ENCODE results near the gene TRIL.

Gene TRIL

GRCh38 chr7:28958235-28958979 lies at the start of gene TRIL:
Gene TRIL (minus strand): TSS chr7:28958330. CDS start chr7:28958046, 284 bp downstream.
- DNase-seq: no peak

- no peak for DNase-seq
Measured at GRCh38 chr7:29007127-29007526, 49.0 kb upstream of the TRIL start.

GRCh38 chr7:29005829-29006228 lies 47.7 kb upstream of the TRIL start:
- DNase-seq: no peak

GRCh38 chr7:29005406-29005805 lies 47.3 kb upstream of the TRIL start:
- no peak for DNase-seq

- DNase-seq: no peak
Measured at GRCh38 chr7:29003703-29004102, 45.6 kb upstream of the TRIL start.

GRCh38 chr7:29000717-29001076 lies 42.6 kb upstream of the TRIL start:
- DNase-seq: no peak

- no peak for DNase-seq
Measured at GRCh38 chr7:28999895-29000716, 42.0 kb upstream of the TRIL start.

GRCh38 chr7:28999427-28999826 lies 41.3 kb upstream of the TRIL start:
- no peak for DNase-seq

GRCh38 chr7:28998105-28998504 lies 40.0 kb upstream of the TRIL start:
- no peak for DNase-seq

GRCh38 chr7:28996836-28997235 lies 38.7 kb upstream of the TRIL start:
- DNase-seq: no peak

- DNase-seq: no peak
Measured at GRCh38 chr7:28993371-28993770, 35.2 kb upstream of the TRIL start.

- DNase-seq: no peak
Measured at GRCh38 chr7:28992798-28993197, 34.7 kb upstream of the TRIL start.

GRCh38 chr7:28990200-28990960 lies 32.2 kb upstream of the TRIL start:
- DNase-seq: no peak

- no peak for DNase-seq
Measured at GRCh38 chr7:28989211-28989980, 31.3 kb upstream of the TRIL start.

- no peak for DNase-seq
Measured at GRCh38 chr7:28988810-28989209, 30.7 kb upstream of the TRIL start.

- no peak for DNase-seq
Measured at GRCh38 chr7:28988091-28988490, 30.0 kb upstream of the TRIL start.

- DNase-seq: no peak
Measured at GRCh38 chr7:28986765-28987110, 28.6 kb upstream of the TRIL start.

GRCh38 chr7:28986028-28986764 lies 28.1 kb upstream of the TRIL start:
- no peak for DNase-seq

- DNase-seq: no peak
Measured at GRCh38 chr7:28984631-28985030, 26.5 kb upstream of the TRIL start.

GRCh38 chr7:28984217-28984616 lies 26.1 kb upstream of the TRIL start:
- no peak for DNase-seq

GRCh38 chr7:28983396-28984190 lies 25.5 kb upstream of the TRIL start:
- DNase-seq: no peak

GRCh38 chr7:28981161-28981465 lies 23.0 kb upstream of the TRIL start:
- DNase-seq: no peak
